Uterus (tissue), 2 donors: Measurements from ENCODE around the gene NOP14.

ENCODE experiments used
- POLR2A ChIP-seq, 2 donors: fragments of 450-650 bp; IDR thresholded peaks; one replicate each; pipeline ENCODE4 v1.6.1; 2016; ENCODE audit warnings: antibody characterized with exemption in 2 of 2, mild to moderate bottlenecking in 1 of 2, moderate library complexity in 1 of 2
- TF ChIP-seq, protein P1 (sequence below), 4 experiments: fragments of 200-600 bp in 2 of 4; fragments of 450-650 bp in 2 of 4; sonication (generic) in 2 of 4; IDR thresholded peaks; one replicate each; pipeline ENCODE4 v1.5.1; 2016 to 2019; ENCODE audit warnings: antibody characterized with exemption in 4 of 4, mild to moderate bottlenecking in 2 of 4, moderate library complexity in 1 of 4

- TF ChIP-seq, protein P1, sequence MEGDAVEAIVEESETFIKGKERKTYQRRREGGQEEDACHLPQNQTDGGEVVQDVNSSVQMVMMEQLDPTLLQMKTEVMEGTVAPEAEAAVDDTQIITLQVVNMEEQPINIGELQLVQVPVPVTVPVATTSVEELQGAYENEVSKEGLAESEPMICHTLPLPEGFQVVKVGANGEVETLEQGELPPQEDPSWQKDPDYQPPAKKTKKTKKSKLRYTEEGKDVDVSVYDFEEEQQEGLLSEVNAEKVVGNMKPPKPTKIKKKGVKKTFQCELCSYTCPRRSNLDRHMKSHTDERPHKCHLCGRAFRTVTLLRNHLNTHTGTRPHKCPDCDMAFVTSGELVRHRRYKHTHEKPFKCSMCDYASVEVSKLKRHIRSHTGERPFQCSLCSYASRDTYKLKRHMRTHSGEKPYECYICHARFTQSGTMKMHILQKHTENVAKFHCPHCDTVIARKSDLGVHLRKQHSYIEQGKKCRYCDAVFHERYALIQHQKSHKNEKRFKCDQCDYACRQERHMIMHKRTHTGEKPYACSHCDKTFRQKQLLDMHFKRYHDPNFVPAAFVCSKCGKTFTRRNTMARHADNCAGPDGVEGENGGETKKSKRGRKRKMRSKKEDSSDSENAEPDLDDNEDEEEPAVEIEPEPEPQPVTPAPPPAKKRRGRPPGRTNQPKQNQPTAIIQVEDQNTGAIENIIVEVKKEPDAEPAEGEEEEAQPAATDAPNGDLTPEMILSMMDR (IDR thresholded peaks at IDR 0.05), result no peak
- no peak for TF ChIP-seq POLR2A (IDR thresholded peaks at IDR 0.05)
Observed at GRCh38 chr4:3011456-3012220, 48.4 kb upstream of the NOP14 start.
